HG03457 (cell line): ENCODE measurements around the gene MVD.

ENCODE experiments used
- ATAC-seq: cut with Tn5 transposase; IDR thresholded peaks from one replicate; pipeline ENCODE4 v1.9.1; 2021; ENCODE audit warnings: moderate number of reproducible peaks; ENCODE audit not compliant: unreplicated experiment

MVD gene

DNA sequence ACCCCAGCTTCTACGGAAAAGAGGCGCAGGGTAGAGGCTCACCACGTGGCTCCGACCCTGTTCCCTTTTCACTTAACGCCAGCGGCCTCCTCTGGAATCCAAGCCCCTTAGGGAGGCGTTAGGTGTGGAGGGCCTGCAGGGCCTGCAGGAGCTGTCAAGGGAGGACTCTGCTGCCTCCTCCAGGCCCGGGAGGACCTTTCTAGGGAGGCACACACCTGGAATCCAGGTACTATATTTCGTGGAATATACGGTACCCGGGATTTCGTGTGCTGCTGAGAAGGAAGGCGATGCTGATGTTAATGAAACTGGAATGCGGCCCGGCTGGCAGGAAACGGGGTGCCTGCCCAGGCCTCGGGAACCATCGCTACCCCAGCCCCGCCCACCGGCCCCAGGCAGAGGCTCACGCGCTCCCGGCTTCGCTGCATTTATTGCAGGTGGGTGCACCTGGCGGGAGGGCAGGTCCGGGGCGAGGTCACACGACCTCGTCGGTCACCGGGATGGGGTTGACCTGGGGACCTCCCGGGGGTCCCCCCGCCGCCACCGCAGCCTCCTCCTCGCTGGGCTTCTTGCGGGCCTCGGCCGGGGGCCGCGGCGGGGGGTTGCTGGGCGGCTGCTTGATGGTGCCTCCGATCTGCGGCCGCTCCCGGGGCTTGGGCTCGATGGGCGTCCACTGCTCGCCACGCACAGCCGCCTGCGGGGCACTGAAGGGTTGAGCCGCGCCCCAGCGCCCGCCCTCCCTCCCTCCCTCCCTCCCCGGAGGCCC, 19.8 kb downstream of the MVD start:
- ATAC-seq: no peak

DNA sequence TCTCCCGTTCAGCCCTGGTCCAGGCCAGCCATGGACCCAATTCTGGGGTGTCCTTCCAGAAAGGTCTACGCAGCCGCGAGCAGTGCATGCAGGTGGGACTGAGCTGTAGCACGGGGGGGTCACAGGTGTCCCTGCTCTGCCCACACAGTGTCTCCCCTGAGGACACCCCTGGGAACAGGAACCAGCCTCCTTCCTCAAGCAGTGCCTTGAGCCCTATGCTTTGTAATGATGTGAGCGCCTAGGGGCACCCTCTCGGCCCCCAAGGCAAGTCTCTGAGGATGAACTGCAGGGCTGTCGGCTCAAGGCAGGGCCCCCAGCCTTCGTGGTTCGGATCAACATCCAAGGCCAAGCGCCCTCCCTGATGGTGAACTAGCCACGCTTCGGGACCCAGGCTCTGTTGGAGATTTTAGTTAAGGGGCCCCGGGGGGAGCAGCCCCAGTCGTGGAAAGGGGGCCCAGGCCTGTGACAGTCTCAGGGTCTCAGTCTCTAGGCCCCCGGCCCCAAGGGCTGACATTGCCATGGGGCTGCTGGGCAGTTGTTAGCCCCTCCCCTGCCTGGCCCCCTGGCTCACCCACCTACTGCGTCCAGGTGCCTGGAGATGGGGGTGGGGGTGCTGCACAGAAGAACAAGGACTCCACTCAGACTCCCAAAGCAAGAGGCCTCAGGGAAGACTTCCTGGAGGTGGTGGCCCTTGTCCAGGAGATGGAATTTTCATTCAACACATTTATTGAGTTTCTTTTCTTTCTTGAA, 22.2 kb downstream of the MVD start:
- ATAC-seq: no peak

DNA sequence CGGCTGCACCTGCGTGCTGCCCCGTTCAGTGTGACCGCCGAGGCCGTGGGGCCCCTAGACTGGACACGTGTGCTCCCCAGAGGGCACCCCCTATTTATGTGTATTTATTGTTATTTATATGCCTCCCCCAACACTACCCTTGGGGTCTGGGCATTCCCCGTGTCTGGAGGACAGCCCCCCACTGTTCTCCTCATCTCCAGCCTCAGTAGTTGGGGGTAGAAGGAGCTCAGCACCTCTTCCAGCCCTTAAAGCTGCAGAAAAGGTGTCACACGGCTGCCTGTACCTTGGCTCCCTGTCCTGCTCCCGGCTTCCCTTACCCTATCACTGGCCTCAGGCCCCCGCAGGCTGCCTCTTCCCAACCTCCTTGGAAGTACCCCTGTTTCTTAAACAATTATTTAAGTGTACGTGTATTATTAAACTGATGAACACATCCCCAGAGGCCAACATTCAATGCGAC, 22.8 kb downstream of the MVD start:
- ATAC-seq: no peak

DNA sequence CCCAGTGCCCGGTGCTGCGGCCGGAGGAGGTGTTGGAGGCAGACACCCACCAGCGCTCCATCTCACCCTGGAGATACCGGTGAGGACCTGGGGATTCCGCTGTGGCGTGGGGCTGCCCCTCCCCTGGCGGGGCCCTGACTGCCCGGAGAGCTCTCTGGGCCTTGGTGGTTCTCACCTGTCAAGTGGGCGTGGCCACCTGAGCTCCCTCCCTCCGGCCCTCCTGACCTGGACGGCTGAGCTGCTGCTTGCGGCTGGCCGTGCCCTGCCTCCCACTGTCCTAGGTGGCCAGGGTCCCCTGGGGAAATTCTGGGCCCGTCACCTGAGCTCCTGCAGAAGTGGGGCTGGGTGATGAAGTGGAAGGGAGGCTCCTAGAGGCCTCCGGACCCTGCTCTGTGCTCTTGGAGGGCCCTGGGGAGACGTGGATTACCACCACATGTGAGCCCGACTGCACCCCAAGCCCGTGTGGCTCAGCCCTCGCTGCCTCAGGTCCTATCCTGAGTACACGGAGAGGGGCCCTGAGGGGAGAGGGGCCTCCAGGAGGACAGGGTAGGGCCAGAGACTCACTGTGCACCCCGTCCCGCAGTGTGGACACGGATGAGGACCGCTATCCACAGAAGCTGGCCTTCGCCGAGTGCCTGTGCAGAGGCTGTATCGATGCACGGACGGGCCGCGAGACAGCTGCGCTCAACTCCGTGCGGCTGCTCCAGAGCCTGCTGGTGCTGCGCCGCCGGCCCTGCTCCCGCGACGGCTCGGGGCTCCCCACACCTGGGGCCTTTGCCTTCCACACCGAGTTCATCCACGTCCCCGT, 23.5 kb downstream of the MVD start:
- no peak for ATAC-seq

GRCh38 chr16:88638323-88639230, 24.3 kb downstream of the MVD start, which contains the start of gene IL17C:
TSS of gene IL17C (plus strand) at chr16:88638572. CDS start at chr16:88638642, 70 bp downstream.
- no peak for ATAC-seq

DNA sequence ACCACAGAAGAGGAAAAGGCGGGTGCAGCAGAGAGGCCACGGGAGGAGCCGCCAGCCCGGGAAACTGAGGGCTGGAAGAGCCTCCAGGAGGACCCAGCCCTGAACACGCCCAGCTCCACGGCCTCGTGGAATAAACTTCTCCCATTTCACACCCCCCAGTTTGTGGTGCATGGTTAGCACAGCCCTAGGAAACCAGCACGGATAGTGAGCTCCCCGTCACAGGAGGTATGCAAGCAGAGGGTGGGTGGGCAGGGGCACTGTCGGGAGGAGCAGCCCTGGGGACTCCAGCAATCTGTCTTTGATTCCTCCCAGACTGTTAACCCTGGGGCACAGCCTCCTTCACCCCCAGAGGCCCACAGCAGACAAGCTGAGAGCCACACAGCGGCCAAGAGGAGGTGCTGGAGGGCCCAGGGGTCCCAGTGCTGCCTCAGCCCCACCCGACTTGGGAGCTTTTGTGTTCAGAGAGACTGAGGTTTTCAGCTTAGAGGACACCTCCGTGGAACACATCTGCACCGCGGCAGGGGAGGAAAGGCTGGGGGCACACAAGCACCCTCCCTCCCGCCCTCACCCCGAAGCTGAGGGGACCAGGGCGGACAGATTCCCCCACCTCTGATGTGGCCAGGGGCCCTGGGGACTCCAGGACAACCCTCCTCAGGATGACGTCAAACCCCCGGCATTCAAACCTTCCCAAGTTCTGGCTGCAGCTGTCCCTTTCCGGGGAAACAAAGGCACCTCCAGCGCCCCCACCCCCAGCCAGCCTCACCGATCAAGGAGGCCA, 26.2 kb downstream of the MVD start:
- no peak for ATAC-seq

- no peak for ATAC-seq
Observed at GRCh38 chr16:88635671-88636319, 27.1 kb downstream of the MVD start.

GRCh38 chr16:88634994-88635670, 27.8 kb downstream of the MVD start:
- ATAC-seq: no peak

GRCh38 chr16:88634141-88634993, 28.5 kb downstream of the MVD start:
- peak; percentile 24 for ATAC-seq

- ATAC-seq: peak; percentile 24
Observed at GRCh38 chr16:88633684-88634140, 29.2 kb downstream of the MVD start.

GRCh38 chr16:88632587-88632930, 30.3 kb downstream of the MVD start:
- no peak for ATAC-seq

GRCh38 chr16:88631920-88632586, 30.8 kb downstream of the MVD start:
- no peak for ATAC-seq

- no peak for ATAC-seq
Observed at GRCh38 chr16:88631384-88631783, 31.5 kb downstream of the MVD start.

GRCh38 chr16:88630941-88631340, 31.9 kb downstream of the MVD start:
- ATAC-seq: no peak

DNA sequence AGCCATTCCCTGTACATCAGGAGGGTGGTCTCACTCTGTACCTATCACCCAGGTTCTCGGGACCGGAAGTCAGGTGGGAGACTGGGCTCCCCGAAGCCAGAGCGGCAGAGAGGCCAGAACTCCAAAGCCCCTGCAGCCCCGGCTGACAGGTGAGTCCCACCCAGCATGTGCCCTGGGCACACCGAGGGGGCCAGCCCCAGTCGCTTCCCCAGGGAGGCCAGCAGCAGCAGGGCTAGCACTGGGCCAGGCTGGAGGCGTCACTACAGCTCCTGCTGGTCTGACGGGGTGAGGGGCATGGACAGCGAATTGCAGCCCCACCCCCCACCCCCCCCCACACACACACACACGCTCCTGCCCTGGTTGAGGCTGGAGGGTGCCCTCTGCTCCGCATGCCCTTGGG, 32.5 kb downstream of the MVD start:
- ATAC-seq: no peak

- ATAC-seq: no peak
Observed at GRCh38 chr16:88629835-88630234, 33.1 kb downstream of the MVD start.

GRCh38 chr16:88628512-88628974, 34.3 kb downstream of the MVD start:
- no peak for ATAC-seq
